ENCODE results near the gene PLCB2. TPM values are rescaled to one million over a fixed set of nuclear protein-coding genes. Genes with fewer than 3 reads are reported as not detected.

The PLCB2 gene
- total and polyA plus RNA-seq, 2 experiments from 2014 or later: 9.5 to 13.8 TPM

DNA sequence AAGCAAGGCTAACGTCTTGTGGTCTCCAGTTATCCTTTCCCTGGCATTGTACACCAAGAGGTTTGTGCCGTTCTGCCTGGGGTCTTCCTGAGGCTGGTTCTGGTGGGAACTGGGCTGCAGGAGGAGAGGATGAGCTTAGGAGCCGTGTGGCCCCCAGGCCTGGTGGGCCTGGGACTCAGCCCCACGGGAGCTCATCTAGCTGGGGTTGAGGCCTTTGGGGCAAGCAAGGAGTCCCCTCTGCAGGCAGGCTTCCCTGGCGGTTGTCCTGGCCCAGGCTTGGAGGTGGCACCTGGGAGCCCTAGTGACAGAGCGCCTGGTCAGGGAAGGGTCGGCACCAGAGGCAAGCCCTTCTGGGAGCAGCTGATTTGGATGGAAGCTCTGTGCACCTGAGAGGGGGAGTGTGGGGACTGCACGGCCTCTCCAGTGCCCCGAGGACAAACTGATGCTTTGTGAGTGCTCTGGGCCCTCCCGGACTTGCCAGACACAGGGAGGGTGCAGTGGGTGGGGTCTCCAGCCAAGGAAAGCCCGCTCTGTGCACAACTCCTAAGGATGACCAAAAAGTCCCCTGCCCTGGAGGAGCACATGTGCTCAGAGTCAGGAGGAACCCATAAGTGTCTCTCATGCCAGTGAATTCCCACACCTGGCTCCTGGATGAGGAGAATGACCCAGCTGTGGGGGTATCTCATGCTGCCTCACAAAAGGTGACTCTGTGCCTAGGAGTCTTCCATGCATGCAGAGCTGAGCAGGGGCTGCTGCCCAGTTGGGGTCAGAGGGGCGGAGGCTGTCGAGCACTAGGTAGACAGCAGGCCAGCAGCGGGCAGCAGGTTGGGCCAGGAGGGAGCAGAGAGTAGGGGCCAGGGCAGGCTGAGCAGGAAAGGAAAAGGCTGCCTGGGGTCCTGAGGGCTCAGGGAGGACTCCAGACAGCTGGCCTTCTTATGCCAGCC lies 66.2 kb downstream of the PLCB2 start (continued):
- no peak for TF ChIP-seq ZNF462 (CRISPR knock-in tag; IDR thresholded peaks at IDR 0.05)

DNA sequence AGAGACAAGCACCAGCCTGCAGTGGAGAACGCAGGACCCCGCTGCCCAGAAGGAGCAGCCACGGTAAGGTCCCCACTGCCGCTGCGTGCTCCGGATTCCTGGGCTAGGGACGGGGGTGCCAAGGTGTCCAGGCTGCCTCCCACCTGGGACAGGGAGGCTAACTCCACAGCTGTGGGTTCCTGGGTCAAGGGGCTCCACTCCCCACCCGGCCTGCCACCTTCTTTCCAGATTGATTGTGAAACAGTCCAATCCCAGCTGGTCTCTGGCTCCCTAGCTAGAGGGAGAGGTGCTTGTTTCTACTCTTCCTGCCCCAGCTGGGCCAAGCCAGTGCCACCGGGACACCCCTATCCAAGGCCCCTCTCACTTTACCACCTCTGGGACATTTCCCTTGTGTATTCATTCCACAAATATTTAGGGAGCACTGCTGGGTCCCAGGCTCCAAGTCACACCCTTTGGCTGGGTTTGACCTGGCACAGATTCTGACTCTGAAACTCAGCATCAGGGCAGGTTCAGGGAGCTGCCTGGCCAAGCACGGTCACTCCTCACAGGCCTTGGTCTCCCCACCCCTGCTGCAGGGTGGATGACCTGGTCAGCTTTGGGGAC lies 67.0 kb downstream of the PLCB2 start:
- Histone ChIP-seq H3K79me2 (replicated peaks; ENCODE audit: insufficient read depth) (no peaks in the 10 kb centered on the region), H3K9me2 (ENCODE audit: insufficient read depth) (no peaks in the 10 kb centered on the region), H3K4me2 (no peak overlapping the region), H3K4me1 (ENCODE audit: insufficient read depth) (peaks cover 17% of the 10 kb centered on the region), H3K27me3 (ENCODE audit: insufficient read depth) (peaks cover 8% of the 10 kb centered on the region; the same call in 1 of the 2 replicates), H3K36me3 (ENCODE audit: insufficient read depth) (no peaks in the 10 kb centered on the region), H2AFZ (no peak overlapping the region), H3K4me3 (no peak overlapping the region), H3F3A (replicated peaks; ENCODE audit: low read depth) (peaks cover 12% of the 10 kb centered on the region; the same call in 1 of the 2 replicates), H3K27ac (ENCODE audit: low read depth) (no peak overlapping the region), H4K20me1 (replicated peaks; ENCODE audit: insufficient read depth) (no peaks in the 10 kb centered on the region)
- TF ChIP-seq CREB1 (CRISPR knock-in tag; IDR thresholded peaks at IDR 0.05; ENCODE audit: low read depth) (no peak), ZNF114 (CRISPR knock-in tag; IDR thresholded peaks at IDR 0.05) (no peak), EZH2 (IDR thresholded peaks at IDR 0.05; ENCODE audit: low read depth, unreplicated experiment) (no peak), ZNF462 (CRISPR knock-in tag; IDR thresholded peaks at IDR 0.05) (no peak), ZNF331 (CRISPR knock-in tag; IDR thresholded peaks at IDR 0.05; ENCODE audit: low read depth) (no peak), POLR2AphosphoS5 (IDR thresholded peaks at IDR 0.05; ENCODE audit: low read depth) (no peak)
- no peaks in the 10 kb centered on the region; the same call in 2 of the 3 replicates for H3K36me3 Mint-ChIP-seq (ENCODE audit: low read depth)
- ATAC-seq (no peak), DNase-seq (ENCODE audit: low spot score) (no peak)
- no peak overlapping the region for H3K4me3 Mint-ChIP-seq
- peaks cover 32% of the 10 kb centered on the region for H3K4me1 Mint-ChIP-seq
- no peaks in the 10 kb centered on the region for H3K9me3 Mint-ChIP-seq
- H3K27ac Mint-ChIP-seq: no peak overlapping the region
- H3K27me3 Mint-ChIP-seq (ENCODE audit: insufficient read depth, low read depth, poor library complexity): peaks cover 19% of the 10 kb centered on the region

All from GM23338 (cell line).